Measurements from ENCODE around the gene LYL1. TPM values are rescaled to one million over a fixed set of nuclear protein-coding genes. Genes with fewer than 3 reads are reported as not detected.
A peak's percentile ranks its signal among the peaks of the same experiment; 100 is the strongest.

The LYL1 gene
- total RNA-seq, 1 experiment from 2014 or later: not detected

DNA sequence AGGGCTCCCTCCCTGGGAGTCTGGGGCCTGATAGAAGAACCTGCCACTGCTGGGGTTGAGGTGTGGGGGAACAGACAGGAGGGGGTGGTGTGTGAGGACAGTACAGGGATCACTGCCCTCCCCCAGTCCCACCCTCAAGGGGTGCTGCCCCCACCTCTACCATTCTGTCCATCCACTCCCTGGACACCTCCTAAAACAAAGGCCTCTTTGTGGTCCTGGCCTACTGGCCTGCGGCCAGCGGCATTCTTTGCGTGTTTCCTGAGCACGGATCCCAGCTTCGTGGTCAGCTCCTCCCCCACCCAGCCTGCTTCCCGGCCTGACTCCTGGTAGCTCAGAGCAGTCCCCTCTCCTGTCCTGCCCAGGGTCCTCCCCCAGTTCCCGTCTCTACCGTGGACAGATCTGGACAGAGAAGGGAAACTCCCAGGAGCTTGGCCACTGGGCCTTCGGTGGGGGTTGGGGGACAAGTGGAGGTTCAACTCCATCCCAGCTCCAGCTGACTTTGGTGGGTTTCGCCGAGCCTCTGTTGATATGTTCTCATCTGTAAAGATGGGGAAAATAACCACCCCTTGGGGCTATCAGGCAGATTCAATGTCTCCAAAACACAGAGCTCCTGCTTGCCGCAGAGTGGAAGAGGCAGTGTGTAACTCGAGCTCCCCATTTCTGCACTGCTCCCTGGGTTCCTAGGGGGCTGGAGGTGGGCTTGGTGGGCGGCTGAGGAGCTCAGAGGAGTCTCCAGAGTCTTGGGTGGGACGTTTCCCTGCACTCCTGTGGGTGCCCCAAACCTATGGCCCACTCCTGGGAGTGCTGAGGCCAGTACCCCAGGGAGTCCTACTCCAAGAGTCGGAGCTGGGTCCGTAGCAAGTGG, 48.7 kb downstream of the LYL1 start:
- DNase-seq (ENCODE audit: low read depth): peak; percentile 80
- in situ Hi-C loops (cut with HindIII; ENCODE audit: low pct_unique_long_range_greater_than_20kb, low sequenced_read_pairs): no loop called here

DNA sequence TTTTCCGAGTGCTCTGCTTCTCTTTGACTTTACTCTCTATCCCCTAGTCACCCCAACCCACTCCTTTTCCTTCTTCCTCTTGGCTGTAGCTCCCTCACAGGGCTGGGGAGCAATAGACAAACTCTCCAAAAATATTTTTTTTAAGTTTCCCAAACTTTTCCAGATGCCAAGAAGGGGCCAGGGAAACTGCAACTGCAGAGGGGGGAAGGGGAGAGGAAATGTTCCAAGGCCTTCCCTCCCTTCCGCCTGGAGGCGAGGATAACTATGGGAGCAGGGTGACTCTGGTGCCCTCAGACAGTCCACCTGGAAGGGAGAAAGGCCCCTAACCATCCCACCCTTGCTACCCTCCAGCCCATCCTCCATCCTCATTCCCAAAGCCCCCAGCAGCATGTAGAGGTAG, 49.4 kb downstream of the LYL1 start:
- in situ Hi-C loops (cut with HindIII; ENCODE audit: low pct_unique_long_range_greater_than_20kb, low sequenced_read_pairs): no loop called here
- DNase-seq (ENCODE audit: low read depth): no peak

DNA sequence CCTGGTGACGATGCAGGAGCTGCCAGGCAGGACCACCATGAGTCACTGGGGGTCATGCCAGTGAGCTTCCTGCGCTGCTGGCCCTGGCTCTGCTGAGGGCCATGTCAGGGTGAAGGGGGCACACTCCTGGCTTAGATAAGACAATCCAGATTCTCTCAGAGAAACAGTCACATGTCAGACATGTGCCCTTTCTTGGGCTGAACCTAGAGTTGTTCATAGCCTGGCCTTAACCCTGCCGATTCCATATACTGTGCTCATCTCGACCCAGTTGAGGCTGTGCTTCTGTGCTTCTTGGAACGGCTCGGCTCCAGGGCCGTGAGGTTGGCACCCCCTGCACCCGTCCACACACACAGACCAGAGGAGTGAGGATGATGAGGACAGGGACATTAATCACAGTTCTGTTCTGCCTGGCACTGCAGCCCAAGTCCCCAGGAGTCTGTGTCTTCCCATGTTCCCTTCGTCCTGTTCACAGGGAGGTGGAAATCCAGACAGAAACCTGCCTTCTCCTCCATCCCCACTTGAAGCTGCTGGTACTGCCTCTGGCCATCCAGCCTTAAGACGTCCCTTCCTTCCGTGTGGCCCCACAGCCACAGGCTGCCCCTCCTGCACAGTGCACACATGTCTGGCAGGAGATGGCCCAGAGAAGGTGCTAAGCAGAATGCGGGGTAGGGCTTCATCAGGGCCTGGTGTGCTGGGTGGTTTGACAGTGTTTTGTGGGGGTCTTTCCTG, 50.0 kb downstream of the LYL1 start:
- DNase-seq (ENCODE audit: low read depth): no peak
- in situ Hi-C loops (cut with HindIII; ENCODE audit: low pct_unique_long_range_greater_than_20kb, low sequenced_read_pairs): no loop called here

DNA sequence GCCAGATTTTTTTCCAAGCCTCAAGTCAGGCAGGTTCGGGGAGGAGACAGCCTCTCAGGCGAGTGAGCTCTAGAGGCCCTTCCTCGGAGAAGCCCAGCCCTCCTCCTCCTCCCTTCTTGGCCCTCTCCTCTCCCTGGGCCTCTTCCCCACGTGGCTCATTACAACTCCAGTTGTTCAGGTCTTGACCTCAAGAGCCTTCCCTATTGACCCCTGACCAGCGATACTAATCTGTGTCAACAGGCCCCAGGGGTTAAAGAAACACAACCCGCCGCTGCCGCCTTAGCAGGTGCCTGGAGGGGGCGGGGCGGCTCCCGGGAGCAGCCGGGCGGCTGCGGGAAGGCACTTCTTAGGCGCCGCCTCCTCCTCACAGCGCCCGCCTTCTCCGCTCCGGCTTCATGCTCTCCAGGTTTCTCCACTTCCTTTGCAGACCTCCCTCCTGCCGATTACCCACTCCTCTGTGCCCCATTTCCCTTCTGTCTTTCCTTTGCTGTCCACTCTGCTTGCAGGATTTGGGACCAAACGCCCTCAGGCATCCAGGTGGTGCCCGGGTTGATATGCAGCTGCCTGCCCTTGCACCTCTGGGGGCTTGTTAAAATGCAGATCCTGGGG, 51.0 kb downstream of the LYL1 start:
- peak; percentile 90 for DNase-seq (ENCODE audit: low read depth)
- in situ Hi-C loops (cut with HindIII; ENCODE audit: low pct_unique_long_range_greater_than_20kb, low sequenced_read_pairs): no loop called here

DNA sequence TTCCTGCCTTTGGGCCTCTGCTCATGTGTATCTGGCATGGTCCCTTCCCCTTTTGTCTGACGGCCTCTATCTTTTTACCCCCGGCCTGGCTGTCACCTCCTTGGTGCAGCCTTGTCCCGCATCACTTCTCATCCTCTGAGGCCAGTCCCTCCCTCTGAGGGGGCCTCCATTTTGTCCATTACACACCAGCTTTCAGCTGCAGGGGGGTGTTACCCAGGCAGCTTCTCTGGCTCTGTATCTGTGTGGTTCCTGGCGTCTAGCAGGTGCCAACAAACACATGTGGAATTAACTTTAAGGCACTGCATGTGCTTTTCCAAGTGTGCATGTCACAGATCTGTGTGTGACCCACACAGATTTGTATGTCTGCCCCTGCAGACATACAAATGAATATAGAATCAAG, 52.4 kb downstream of the LYL1 start:
- DNase-seq (ENCODE audit: low read depth): no peak
- in situ Hi-C loops (cut with HindIII; ENCODE audit: low pct_unique_long_range_greater_than_20kb, low sequenced_read_pairs): no loop called here

Other genes starting within 250 kb of the LYL1 start
- 68.6 and 83.9 TPM in 2 replicates for gene DNASE2, start 221.4 kb downstream of the LYL1 start, total RNA-seq (2014; rRNA removed; shearing (Covaris generic); ENCODE audit: low replicate concordance)
- gene KLF1, start 215.7 kb downstream of the LYL1 start, total RNA-seq (2014; rRNA removed; shearing (Covaris generic); ENCODE audit: low replicate concordance): 3.5 TPM in 1 of 2 replicates, not detected in the other
- 38.0 and 66.1 TPM in 2 replicates for gene GCDH, start 211.7 kb downstream of the LYL1 start, total RNA-seq (2014; rRNA removed; shearing (Covaris generic); ENCODE audit: low replicate concordance)
- gene SYCE2, start 183.6 kb downstream of the LYL1 start, total RNA-seq (2014; rRNA removed; shearing (Covaris generic); ENCODE audit: low replicate concordance): 4.0 TPM in 2 replicates
- 100 and 120 TPM in 2 replicates for gene FARSA, start 169.1 kb downstream of the LYL1 start, total RNA-seq (2014; rRNA removed; shearing (Covaris generic); ENCODE audit: low replicate concordance)
- gene CALR, start 164.2 kb downstream of the LYL1 start, total RNA-seq (2014; rRNA removed; shearing (Covaris generic); ENCODE audit: low replicate concordance): 846 and 992 TPM in 2 replicates
- 211 and 217 TPM in 2 replicates for gene RAD23A, start 157.0 kb downstream of the LYL1 start, total RNA-seq (2014; rRNA removed; shearing (Covaris generic); ENCODE audit: low replicate concordance)
- 102 and 117 TPM in 2 replicates for gene GADD45GIP1, start 145.6 kb downstream of the LYL1 start, total RNA-seq (2014; rRNA removed; shearing (Covaris generic); ENCODE audit: low replicate concordance)
- not detected in 2 replicates for gene DAND5, start 133.3 kb downstream of the LYL1 start, total RNA-seq (2014; rRNA removed; shearing (Covaris generic); ENCODE audit: low replicate concordance)
- gene NFIX, start 107.4 kb downstream of the LYL1 start, total RNA-seq (2014; rRNA removed; shearing (Covaris generic); ENCODE audit: low replicate concordance): 1.2 and 4.5 TPM in 2 replicates
- 107 and 166 TPM in 2 replicates for gene TRMT1, start 13.9 kb upstream of the LYL1 start, total RNA-seq (2014; rRNA removed; shearing (Covaris generic); ENCODE audit: low replicate concordance)
- gene NACC1, start 15.4 kb upstream of the LYL1 start, total RNA-seq (2014; rRNA removed; shearing (Covaris generic); ENCODE audit: low replicate concordance): 59.3 and 86.8 TPM in 2 replicates
- 172 and 177 TPM in 2 replicates for gene STX10, start 47.5 kb upstream of the LYL1 start, total RNA-seq (2014; rRNA removed; shearing (Covaris generic); ENCODE audit: low replicate concordance)
- gene IER2, start 47.6 kb upstream of the LYL1 start, total RNA-seq (2014; rRNA removed; shearing (Covaris generic); ENCODE audit: low replicate concordance): 29.3 and 37.1 TPM in 2 replicates

Data from Caki2 (cell line).